ENCODE results near the gene CHAT.

- TF ChIP-seq POLR2A (IDR thresholded peaks at IDR 0.05) (no peak), CTCF (IDR thresholded peaks at IDR 0.05 in 8 of 11, conservative IDR thresholded peaks at IDR 0.05 in 3 of 11) (no peak), POLR2AphosphoS5 (IDR thresholded peaks at IDR 0.05) (no peak)
These were observed 7.1 kb downstream of the CHAT start for GRCh38 chr10:49620841-49621378.

Data from spleen (tissue), 7 donors.